Gastrocnemius medialis (tissue), 4 donors: ENCODE results near the gene HIPK2. TPM values are rescaled to one million over a fixed set of nuclear protein-coding genes. Genes with fewer than 3 reads are reported as not detected.

Experiments
- ATAC-seq, 2 donors: fragments of 150-250 bp; one replicate each; pipeline ENCODE4 v1.9.1; 2016
- DNase-seq, 2 donors: peaks; one replicate each; pipeline ENCODE4 v3.0.0-alpha.2; 2019
- H3K27ac ChIP-seq, 4 donors: fragments of 200-600 bp; sonication (generic); 1 replicate in 1 of 4; 2 replicates in 3 of 4; pipeline ENCODE4 v1.5.1; 2016 to 2018; ENCODE audit warnings: mild to moderate bottlenecking in 2 of 4, moderate library complexity in 1 of 4
- H3K27me3 ChIP-seq, 3 donors: fragments of 200-600 bp; sonication (generic) in 2 of 3; 1 replicate in 1 of 3; 2 replicates in 2 of 3; pipeline versions ENCODE4 v1.5.1 to v1.6.0; 2016 to 2019; ENCODE audit warnings: mild to moderate bottlenecking in 1 of 3, moderate library complexity in 1 of 3
- H3K36me3 ChIP-seq, 2 donors: fragments of 200-600 bp; sonication (generic) in 1 of 2; one replicate each; pipeline ENCODE4 v1.5.1; 2017 to 2018
- H3K4me1 ChIP-seq, 2 donors: fragments of 200-600 bp; sonication (generic) in 1 of 2; one replicate each; pipeline ENCODE4 v1.5.1; 2016 to 2017; ENCODE audit warnings: mild to moderate bottlenecking in 2 of 2
- H3K4me3 ChIP-seq, 4 donors: fragments of 200-600 bp; sonication (generic) in 3 of 4; 1 replicate in 1 of 4; 2 replicates in 3 of 4; pipeline ENCODE4 v1.5.1; 2016 to 2019; ENCODE audit warnings: mild to moderate bottlenecking in 2 of 4
- H3K9me3 ChIP-seq, 3 donors: fragments of 200-600 bp; sonication (generic) in 2 of 3; 1 replicate in 1 of 3; 2 replicates in 2 of 3; pipeline ENCODE4 v1.5.1; 2016 to 2019
- POLR2A ChIP-seq, 2 donors: fragments of 450-650 bp; IDR thresholded peaks; one replicate each; pipeline ENCODE4 v1.6.1; 2017; ENCODE audit warnings: antibody characterized with exemption in 2 of 2, mild to moderate bottlenecking in 2 of 2, moderate library complexity in 2 of 2
- in situ Hi-C, 4 donors: fragments of 200-750 bp; cut with MboI; loops; one replicate each; pipeline versions ENCODE4 v1.15.0 to v1.8.0; 2017; ENCODE audit warnings: low sequenced_read_pairs in 4 of 4
- intact Hi-C: fragments of 100-400 bp; cut with DNase I; formaldehyde crosslinking; loops from one replicate; pipeline ENCODE4 v1.15.1; 2023; ENCODE audit warnings: low total_unique reads
- total RNA-seq, 4 donors: library from RNA; depleted of rRNA; stranded (reverse); fragments of >200 nt; gene quantifications; one replicate each; pipeline versions ENCODE4 v1.1.0 to v1.2.3, GENCODE V29; 2016
- TF ChIP-seq, protein P1 (sequence below), 5 experiments: fragments of 450-650 bp in 3 of 5; fragments of 200-600 bp in 2 of 5; sonication (generic) in 2 of 5; IDR thresholded peaks in 4 of 5; conservative IDR thresholded peaks in 1 of 5; 1 replicate in 4 of 5; 2 replicates in 1 of 5; pipeline ENCODE4 v1.5.1; 2016 to 2019; ENCODE audit warnings: antibody characterized with exemption in 5 of 5, mild to moderate bottlenecking in 3 of 5, moderate library complexity in 3 of 5

HIPK2 gene
- total RNA-seq, 4 donors from 2014 or later = 30.5 to 77.4 (median 58.9) TPM

DNA sequence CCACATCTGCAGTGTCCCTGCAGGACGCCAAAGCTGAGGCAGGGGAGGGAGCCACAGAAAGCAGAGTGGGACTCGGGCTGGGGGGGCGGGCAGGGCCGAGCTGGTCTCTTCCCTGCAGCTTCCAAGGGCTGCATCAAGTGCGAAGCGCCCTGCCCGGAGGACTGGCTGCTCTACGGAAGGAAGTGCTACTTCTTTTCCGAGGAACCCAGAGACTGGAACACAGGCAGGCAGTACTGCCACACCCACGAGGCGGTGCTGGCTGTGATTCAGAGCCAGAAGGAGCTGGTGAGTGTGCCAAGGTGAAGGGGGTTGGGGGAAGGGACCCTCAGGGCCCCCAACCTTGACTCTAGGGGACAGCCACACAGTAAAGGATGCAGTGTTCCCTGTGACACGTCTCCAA, 237.6 kb downstream of the HIPK2 start:
- Histone ChIP-seq H3K4me1 (peaks cover 4 to 11% of the 10 kb centered on the region in 2 donors), H3K36me3 (no peaks in the 10 kb centered on the region), H3K9me3 (no peaks in the 10 kb centered on the region), H3K4me3 (no peak overlapping the region), H3K27ac (no peak overlapping the region), H3K27me3 (no peaks in the 10 kb centered on the region)
- intact Hi-C loops (no loop called here), in situ Hi-C loops (no loop called here)
- DNase-seq (no peak), ATAC-seq (no peak)
- no peak for TF ChIP-seq POLR2A (IDR thresholded peaks at IDR 0.05)
- TF ChIP-seq, protein P1, sequence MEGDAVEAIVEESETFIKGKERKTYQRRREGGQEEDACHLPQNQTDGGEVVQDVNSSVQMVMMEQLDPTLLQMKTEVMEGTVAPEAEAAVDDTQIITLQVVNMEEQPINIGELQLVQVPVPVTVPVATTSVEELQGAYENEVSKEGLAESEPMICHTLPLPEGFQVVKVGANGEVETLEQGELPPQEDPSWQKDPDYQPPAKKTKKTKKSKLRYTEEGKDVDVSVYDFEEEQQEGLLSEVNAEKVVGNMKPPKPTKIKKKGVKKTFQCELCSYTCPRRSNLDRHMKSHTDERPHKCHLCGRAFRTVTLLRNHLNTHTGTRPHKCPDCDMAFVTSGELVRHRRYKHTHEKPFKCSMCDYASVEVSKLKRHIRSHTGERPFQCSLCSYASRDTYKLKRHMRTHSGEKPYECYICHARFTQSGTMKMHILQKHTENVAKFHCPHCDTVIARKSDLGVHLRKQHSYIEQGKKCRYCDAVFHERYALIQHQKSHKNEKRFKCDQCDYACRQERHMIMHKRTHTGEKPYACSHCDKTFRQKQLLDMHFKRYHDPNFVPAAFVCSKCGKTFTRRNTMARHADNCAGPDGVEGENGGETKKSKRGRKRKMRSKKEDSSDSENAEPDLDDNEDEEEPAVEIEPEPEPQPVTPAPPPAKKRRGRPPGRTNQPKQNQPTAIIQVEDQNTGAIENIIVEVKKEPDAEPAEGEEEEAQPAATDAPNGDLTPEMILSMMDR (IDR thresholded peaks at IDR 0.05 in 4 of 5, conservative IDR thresholded peaks at IDR 0.05 in 1 of 5) = no peak

DNA sequence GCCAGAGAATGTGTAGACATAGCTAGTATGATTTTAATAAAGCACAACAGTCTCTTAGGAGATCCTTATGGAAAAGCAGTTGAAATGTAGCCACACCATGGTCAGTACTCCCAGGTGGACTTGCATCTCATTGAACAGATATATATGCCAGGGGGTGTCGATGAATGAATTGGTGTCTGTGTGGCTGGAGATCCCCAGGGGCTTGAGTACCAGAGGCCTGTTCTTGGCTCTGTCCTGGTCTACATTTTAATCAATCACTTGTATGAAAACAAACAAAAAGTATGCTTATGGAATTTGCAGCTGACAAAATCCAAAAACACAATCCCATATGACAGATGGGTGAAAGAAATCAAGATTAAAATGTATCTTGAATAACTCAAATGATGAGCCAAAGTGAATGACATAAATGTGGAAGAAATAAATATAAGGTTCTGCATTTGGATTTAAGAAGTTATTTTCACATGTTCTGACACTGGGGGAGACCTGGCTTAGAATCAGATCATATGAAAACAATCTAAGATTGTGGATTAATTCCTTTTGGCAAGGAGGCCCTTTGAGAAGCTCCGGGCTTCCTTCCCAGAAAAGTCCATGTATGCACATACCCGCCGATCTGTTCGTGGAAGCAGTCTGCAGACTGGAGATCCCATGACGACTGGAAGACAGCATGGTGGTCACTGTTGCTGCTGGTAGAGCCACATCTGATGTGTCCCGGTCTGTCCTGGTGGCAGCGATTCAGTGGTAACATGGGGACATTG, 238.7 kb downstream of the HIPK2 start:
- in situ Hi-C loops = no loop called here
- DNase-seq (no peak), ATAC-seq (no peak)
- Histone ChIP-seq H3K36me3 (no peaks in the 10 kb centered on the region), H3K9me3 (no peaks in the 10 kb centered on the region), H3K27me3 (no peaks in the 10 kb centered on the region), H3K4me1 (peaks cover 4 to 11% of the 10 kb centered on the region in 2 donors), H3K27ac (no peak overlapping the region), H3K4me3 (no peak overlapping the region)
- intact Hi-C loops = loop anchor here (1.0 kb wide), 1 partner anchor 27 kb away; no protein-coding TSS in a partner anchor
- TF ChIP-seq POLR2A (IDR thresholded peaks at IDR 0.05) = no peak
- TF ChIP-seq, protein P1 (IDR thresholded peaks at IDR 0.05 in 4 of 5, conservative IDR thresholded peaks at IDR 0.05 in 1 of 5) = no peak

DNA sequence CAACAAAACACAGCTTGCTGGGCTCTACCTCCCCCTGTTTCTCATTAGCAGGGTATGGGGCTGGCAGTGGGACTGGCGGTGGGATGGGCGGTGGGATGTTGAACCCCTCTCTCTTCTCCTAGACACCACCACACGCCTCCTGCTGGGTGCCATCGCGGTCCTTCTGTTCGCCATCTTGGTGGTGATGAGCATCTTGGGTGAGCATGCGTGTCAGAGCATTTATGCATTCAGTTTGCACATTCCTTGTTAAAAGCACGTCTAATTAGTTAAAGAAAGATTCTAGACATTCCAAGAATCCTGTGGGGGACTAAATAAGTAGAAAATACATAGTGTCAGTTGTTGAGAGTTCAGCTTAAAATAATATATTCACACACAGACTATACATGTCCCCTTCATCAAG, 241.6 kb downstream of the HIPK2 start:
- intact Hi-C loops = no loop called here
- no peak for DNase-seq
- TF ChIP-seq POLR2A (IDR thresholded peaks at IDR 0.05) = no peak
- TF ChIP-seq, protein P1 (IDR thresholded peaks at IDR 0.05 in 4 of 5, conservative IDR thresholded peaks at IDR 0.05 in 1 of 5) = no peak
- H3K27me3 ChIP-seq = no peaks in the 10 kb centered on the region
- in situ Hi-C loops = no loop called here
- H3K4me1 ChIP-seq = peaks cover 0 to under 1% of the 10 kb centered on the region in 2 donors
- no peaks in the 10 kb centered on the region for H3K36me3 ChIP-seq
- no peak for ATAC-seq
- no peak overlapping the region for H3K4me3 ChIP-seq
- H3K9me3 ChIP-seq = no peaks in the 10 kb centered on the region
- no peak overlapping the region for H3K27ac ChIP-seq

DNA sequence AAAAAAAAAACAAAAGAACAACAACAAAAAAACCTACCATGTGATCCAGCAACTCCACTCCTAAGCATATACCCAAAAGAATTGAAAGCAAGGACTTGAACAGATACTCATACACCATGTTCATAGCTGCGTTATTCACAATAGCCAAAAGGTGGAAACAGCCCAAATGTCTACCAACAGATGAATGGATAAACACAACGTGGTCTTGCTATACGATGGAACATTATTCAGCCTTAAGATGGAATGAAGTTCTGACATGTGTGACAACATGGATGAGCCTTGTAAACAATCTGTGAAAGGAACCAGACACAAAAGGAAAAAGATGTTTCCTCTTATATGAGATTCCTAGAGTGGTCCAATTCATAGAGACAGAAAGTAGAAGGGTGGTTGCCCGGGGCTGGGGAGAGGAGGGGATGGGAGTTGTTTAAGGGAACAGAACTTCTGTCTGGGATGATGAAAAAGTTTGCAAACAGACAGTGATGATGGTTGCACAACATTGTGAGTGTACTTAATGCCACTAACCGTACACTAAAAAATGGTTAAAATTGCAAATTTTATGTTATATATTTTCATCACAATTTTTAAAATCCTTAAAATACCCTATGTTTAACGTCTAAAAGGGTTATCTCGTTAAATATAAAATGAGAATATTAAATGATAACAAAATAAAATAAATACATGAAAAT, 242.7 kb downstream of the HIPK2 start:
- TF ChIP-seq, protein P1 (IDR thresholded peaks at IDR 0.05 in 4 of 5, conservative IDR thresholded peaks at IDR 0.05 in 1 of 5) = no peak
- no peak for TF ChIP-seq POLR2A (IDR thresholded peaks at IDR 0.05)
- in situ Hi-C loops = no loop called here
- no peaks in the 10 kb centered on the region for H3K9me3 ChIP-seq
- intact Hi-C loops = no loop called here
- no peak overlapping the region for H3K27ac ChIP-seq
- H3K36me3 ChIP-seq = no peaks in the 10 kb centered on the region
- no peaks in the 10 kb centered on the region for H3K4me1 ChIP-seq
- no peaks in the 10 kb centered on the region for H3K27me3 ChIP-seq
- ATAC-seq (no peak), DNase-seq (no peak)
- H3K4me3 ChIP-seq = no peak overlapping the region
